GM18517 (cell line): Measurements from ENCODE around the gene FOXS1.
"Not testable (repeated sequence)": the region's sequence is repeated elsewhere in the genome, so short reads cannot be mapped to it uniquely, and the experiment has no call there.

ENCODE experiments used
- ATAC-seq: cut with Tn5 transposase; IDR thresholded peaks from one replicate; pipeline ENCODE4 v1.9.1; 2021; ENCODE audit warnings: mild to moderate bottlenecking, moderate library complexity; ENCODE audit not compliant: unreplicated experiment

The FOXS1 gene

GRCh38 chr20:31824125-31824485 is 21.3 kb downstream of the FOXS1 start:
- no peak for ATAC-seq

- no peak for ATAC-seq
These were observed 21.9 kb downstream of the FOXS1 start for GRCh38 chr20:31823360-31824124.

- ATAC-seq: no peak
These were observed 22.7 kb downstream of the FOXS1 start for GRCh38 chr20:31822421-31823330.

- no peak for ATAC-seq
These were observed 24.0 kb downstream of the FOXS1 start for GRCh38 chr20:31821427-31821826.

GRCh38 chr20:31820228-31820627 is 25.2 kb downstream of the FOXS1 start:
- no peak for ATAC-seq

- no peak for ATAC-seq
These were observed 26.2 kb downstream of the FOXS1 start, which contains the start of gene MYLK2 for GRCh38 chr20:31819083-31819784. TSS of gene MYLK2 (plus strand) at chr20:31819356. CDS start at chr20:31819581, 225 bp downstream.

- no peak for ATAC-seq
These were observed 27.0 kb downstream of the FOXS1 start for GRCh38 chr20:31818376-31818908.

GRCh38 chr20:31817461-31817860 is 27.9 kb downstream of the FOXS1 start:
- ATAC-seq: no peak

GRCh38 chr20:31816221-31816620 is 29.2 kb downstream of the FOXS1 start:
- ATAC-seq: no peak

GRCh38 chr20:31815408-31816188 is 29.8 kb downstream of the FOXS1 start:
- ATAC-seq: no peak

- not testable (repeated sequence) for ATAC-seq
These were observed 31.3 kb downstream of the FOXS1 start for GRCh38 chr20:31814142-31814541.

- ATAC-seq: no peak
These were observed 31.8 kb downstream of the FOXS1 start for GRCh38 chr20:31813611-31814010.

GRCh38 chr20:31811796-31812728 is 33.3 kb downstream of the FOXS1 start:
- ATAC-seq: no peak

GRCh38 chr20:31811198-31811597 is 34.2 kb downstream of the FOXS1 start:
- no peak for ATAC-seq

- no peak for ATAC-seq
These were observed 35.7 kb downstream of the FOXS1 start for GRCh38 chr20:31809661-31810060.

- ATAC-seq: no peak
These were observed 36.9 kb downstream of the FOXS1 start for GRCh38 chr20:31808481-31808880.

- no peak for ATAC-seq
These were observed 38.6 kb downstream of the FOXS1 start for GRCh38 chr20:31806564-31807355.

GRCh38 chr20:31803552-31804291 is 41.7 kb downstream of the FOXS1 start:
- no peak for ATAC-seq
